Measurements from ENCODE around the gene ZNF567.
A peak's percentile ranks its signal among the peaks of the same experiment; 100 is the strongest.

ZNF567 gene

DNA sequence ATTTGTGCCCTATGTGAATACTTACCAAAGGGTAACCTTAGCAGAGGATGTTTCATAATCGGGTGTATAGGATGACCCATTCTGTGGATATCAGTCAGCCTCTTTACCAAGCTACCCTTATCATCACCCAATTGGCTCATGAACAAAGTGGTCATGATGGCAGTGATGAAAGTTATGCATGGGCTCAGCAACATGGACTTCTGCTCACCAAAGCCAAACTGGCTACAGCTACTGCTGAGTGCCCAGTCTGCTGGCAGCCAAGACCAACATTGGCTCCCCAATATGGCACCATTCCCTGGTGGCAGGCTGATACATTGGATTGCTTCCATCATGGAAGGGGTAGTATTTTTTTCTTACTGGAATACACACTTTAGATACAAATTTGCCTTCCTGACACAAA lies 15.0 kb upstream of the ZNF567 start:
- DNase-seq (ENCODE audit: low read depth): no peak
- TF ChIP-seq, protein P1, sequence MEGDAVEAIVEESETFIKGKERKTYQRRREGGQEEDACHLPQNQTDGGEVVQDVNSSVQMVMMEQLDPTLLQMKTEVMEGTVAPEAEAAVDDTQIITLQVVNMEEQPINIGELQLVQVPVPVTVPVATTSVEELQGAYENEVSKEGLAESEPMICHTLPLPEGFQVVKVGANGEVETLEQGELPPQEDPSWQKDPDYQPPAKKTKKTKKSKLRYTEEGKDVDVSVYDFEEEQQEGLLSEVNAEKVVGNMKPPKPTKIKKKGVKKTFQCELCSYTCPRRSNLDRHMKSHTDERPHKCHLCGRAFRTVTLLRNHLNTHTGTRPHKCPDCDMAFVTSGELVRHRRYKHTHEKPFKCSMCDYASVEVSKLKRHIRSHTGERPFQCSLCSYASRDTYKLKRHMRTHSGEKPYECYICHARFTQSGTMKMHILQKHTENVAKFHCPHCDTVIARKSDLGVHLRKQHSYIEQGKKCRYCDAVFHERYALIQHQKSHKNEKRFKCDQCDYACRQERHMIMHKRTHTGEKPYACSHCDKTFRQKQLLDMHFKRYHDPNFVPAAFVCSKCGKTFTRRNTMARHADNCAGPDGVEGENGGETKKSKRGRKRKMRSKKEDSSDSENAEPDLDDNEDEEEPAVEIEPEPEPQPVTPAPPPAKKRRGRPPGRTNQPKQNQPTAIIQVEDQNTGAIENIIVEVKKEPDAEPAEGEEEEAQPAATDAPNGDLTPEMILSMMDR (IDR thresholded peaks at IDR 0.05; ENCODE audit: control insufficient read depth, insufficient read depth, low read depth, low read length, missing control alignments): no peak
- H3K4me3 ChIP-seq (ENCODE audit: control insufficient read depth, low read depth, low read length): no peak overlapping the region

DNA sequence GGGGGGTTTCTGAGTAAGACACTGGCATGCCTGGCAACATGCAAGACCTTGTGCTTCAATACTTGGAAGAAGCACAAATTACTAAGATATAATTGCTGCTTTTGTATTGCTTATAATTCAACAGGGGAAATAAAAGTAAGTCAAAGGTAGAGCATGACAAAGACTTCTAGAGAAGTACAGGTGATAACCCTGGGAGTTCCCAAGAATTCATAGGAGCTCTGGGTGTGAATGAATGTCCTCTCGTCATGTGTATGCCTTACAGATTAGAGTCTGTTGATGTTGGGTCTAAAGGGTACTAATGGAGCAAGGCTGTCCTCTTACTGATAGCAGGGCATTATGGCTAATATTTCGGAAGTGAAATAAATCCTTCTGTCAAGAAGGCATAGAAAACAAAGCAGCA lies 13.2 kb upstream of the ZNF567 start:
- H3K4me3 ChIP-seq (ENCODE audit: control insufficient read depth, low read depth, low read length): no peak overlapping the region
- DNase-seq (ENCODE audit: low read depth): no peak
- TF ChIP-seq, protein P1 (IDR thresholded peaks at IDR 0.05; ENCODE audit: control insufficient read depth, insufficient read depth, low read depth, low read length, missing control alignments): no peak

DNA sequence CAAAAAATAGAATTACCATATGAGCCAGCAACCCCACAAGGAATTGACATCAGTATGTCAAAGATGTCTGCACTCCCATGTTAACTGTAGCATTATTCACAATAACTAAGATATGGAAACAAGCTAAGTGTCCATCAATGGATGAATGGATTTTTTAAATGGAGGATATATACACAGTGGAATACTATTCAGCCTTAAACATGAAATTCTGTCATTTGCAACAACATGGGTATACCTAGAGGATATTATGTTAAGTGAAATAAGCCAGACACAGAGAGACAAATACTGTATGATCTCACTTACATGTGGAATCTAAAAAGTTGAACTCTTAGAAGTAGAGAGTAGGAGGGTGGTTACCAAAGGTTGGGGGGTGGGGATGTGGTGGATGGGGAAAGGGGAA lies 8.0 kb upstream of the ZNF567 start:
- DNase-seq (ENCODE audit: low read depth): no peak
- no peak overlapping the region for H3K4me3 ChIP-seq (ENCODE audit: control insufficient read depth, low read depth, low read length)
- TF ChIP-seq, protein P1 (IDR thresholded peaks at IDR 0.05; ENCODE audit: control insufficient read depth, insufficient read depth, low read depth, low read length, missing control alignments): no peak

DNA sequence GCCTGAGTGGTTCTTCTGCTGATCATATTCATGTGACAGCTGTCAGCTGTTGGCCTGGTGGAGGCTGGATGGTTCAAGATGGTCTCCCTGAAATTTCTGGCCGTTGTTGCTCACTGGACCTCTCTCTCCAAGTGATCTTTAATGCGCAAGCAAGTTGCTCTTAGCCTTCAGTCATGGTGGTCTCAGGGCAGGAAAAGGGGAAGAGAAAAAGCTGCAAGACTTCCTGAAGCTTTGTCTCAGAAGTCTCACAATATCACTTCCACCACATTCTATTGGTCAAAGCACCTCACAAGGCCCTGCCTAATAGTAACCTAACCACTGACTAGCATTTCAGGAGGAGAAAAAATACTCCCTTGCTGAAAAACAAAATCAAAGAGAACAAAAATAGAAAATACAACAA lies 1.6 kb upstream of the ZNF567 start:
- no peak for DNase-seq (ENCODE audit: low read depth)
- H3K4me3 ChIP-seq (ENCODE audit: control insufficient read depth, low read depth, low read length): no peak overlapping the region
- TF ChIP-seq, protein P1 (IDR thresholded peaks at IDR 0.05; ENCODE audit: control insufficient read depth, insufficient read depth, low read depth, low read length, missing control alignments): no peak

GRCh38 chr19:36686365-36687213 lies 823 bp upstream of the ZNF567 start:
- no peak for DNase-seq (ENCODE audit: low read depth)
- TF ChIP-seq, protein P1 (IDR thresholded peaks at IDR 0.05; ENCODE audit: control insufficient read depth, insufficient read depth, low read depth, low read length, missing control alignments): no peak
- peak overlapping the region; percentile 100 for H3K4me3 ChIP-seq (ENCODE audit: control insufficient read depth, low read depth, low read length)

DNA sequence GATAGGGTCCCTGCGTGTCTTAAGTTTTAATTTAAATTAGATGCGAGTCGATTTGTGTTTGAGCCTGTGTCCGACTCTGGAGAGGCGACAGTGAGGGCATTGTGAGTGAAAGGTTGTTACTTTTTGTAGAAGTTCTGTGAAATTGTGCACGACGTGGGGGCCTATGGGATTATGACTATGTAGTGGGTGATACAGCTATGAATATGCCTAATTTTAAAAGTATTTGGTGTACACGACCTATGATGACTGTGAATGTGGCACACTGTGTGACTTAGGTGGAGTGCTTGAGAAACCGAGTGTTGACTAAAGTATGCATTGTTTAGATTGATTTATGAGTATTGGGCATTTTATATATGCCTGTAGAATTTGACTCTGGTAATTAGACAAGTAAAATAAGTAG lies 646 bp downstream of the ZNF567 start:
- DNase-seq (ENCODE audit: low read depth): no peak
- H3K4me3 ChIP-seq (ENCODE audit: control insufficient read depth, low read depth, low read length): peak overlapping the region; percentile 100
- TF ChIP-seq, protein P1 (IDR thresholded peaks at IDR 0.05; ENCODE audit: control insufficient read depth, insufficient read depth, low read depth, low read length, missing control alignments): no peak
